Fibroblast of lung (primary cell): ENCODE data around the gene LRRC53. TPM values are rescaled to one million over a fixed set of nuclear protein-coding genes. Genes with fewer than 3 reads are reported as not detected.
A peak's percentile ranks its signal among the peaks of the same experiment; 100 is the strongest.

Experiments used
- DNase-seq, 2 donors: peaks; one replicate each; pipeline versions ENCODE4 v3.0.0 to v3.0.0-alpha.2; 2010; ENCODE audit warnings: low read depth in 2 of 2
- H2AFZ ChIP-seq: 2 replicates; pipeline ENCODE4 v1.5.1; 2012; ENCODE audit warnings: low read length, control low read depth, inconsistent platforms
- H3K27ac ChIP-seq: 2 replicates; pipeline ENCODE4 v1.5.1; 2011; ENCODE audit warnings: low read length, control low read depth; ENCODE audit not compliant: insufficient read depth
- H3K27me3 ChIP-seq: 2 replicates; pipeline ENCODE4 v1.5.1; 2011; ENCODE audit warnings: mild to moderate bottlenecking, low read length; ENCODE audit not compliant: control insufficient read depth, insufficient read depth
- H3K36me3 ChIP-seq: 2 replicates; pipeline ENCODE4 v1.5.1; 2011; ENCODE audit warnings: low read length; ENCODE audit not compliant: control insufficient read depth, insufficient read depth
- H3K4me1 ChIP-seq: 2 replicates; pipeline ENCODE4 v1.5.1; 2011; ENCODE audit warnings: low read length; ENCODE audit not compliant: control insufficient read depth, insufficient read depth; ENCODE audit errors: extremely low read depth
- H3K4me2 ChIP-seq: 2 replicates; pipeline ENCODE4 v1.5.1; 2011; ENCODE audit warnings: low read length, control low read depth; ENCODE audit not compliant: insufficient read depth; ENCODE audit errors: extremely low read depth
- H3K4me3 ChIP-seq, 4 experiments: fragments of 200-600 bp in 1 of 4; sonication (generic) in 1 of 4; replicated peaks in 1 of 4; 2 replicates each; pipeline ENCODE4 v1.5.1; 2011 to 2016; ENCODE audit warnings: low read length in 4 of 4, low read depth in 3 of 4, mild to moderate bottlenecking in 3 of 4, control low read depth in 2 of 4, inconsistent platforms in 1 of 4, mixed read lengths in 1 of 4; ENCODE audit not compliant: insufficient read depth in 1 of 4; ENCODE audit errors: control extremely low read depth in 1 of 4
- H3K79me2 ChIP-seq: 2 replicates; pipeline ENCODE4 v1.5.1; 2012; ENCODE audit warnings: mild to moderate bottlenecking, low read length, inconsistent platforms; ENCODE audit not compliant: control insufficient read depth, insufficient read depth
- H3K9ac ChIP-seq: 2 replicates; pipeline ENCODE4 v1.5.1; 2011; ENCODE audit warnings: mild to moderate bottlenecking, low read length, control low read depth; ENCODE audit not compliant: insufficient read depth
- H3K9me3 ChIP-seq: 2 replicates; pipeline ENCODE4 v1.5.1; 2012; ENCODE audit warnings: low read depth, low read length; ENCODE audit not compliant: control insufficient read depth, insufficient read depth
- H4K20me1 ChIP-seq: 2 replicates; pipeline ENCODE4 v1.5.1; 2011; ENCODE audit warnings: low read length; ENCODE audit not compliant: control insufficient read depth, insufficient read depth; ENCODE audit errors: extremely low read depth
- CTCF ChIP-seq, 2 donors: IDR thresholded peaks in 1 of 2; conservative IDR thresholded peaks in 1 of 2; 1 replicate in 1 of 2; 2 replicates in 1 of 2; pipeline ENCODE4 v1.5.1; 2011 to 2012; ENCODE audit warnings: low read length in 2 of 2, control low read depth in 1 of 2, inconsistent platforms in 1 of 2, low read depth in 1 of 2, mild to moderate bottlenecking in 1 of 2
- EZH2 ChIP-seq: IDR thresholded peaks from 2 replicates; pipeline ENCODE4 v1.5.1; 2012; ENCODE audit warnings: low read length, control low read depth, mild to moderate bottlenecking; ENCODE audit errors: missing control alignments
- polyA plus RNA-seq, 2 donors: library from polyadenylated mRNA; depleted of rRNA in 1 of 2; stranded (reverse) in 1 of 2; unstranded in 1 of 2; fragments of >200 nt; gene quantifications; 2 replicates each; pipeline ENCODE4 v1.2.1, GENCODE V29; 2011 to 2012; ENCODE audit warnings: missing spikeins in 1 of 2
- total RNA-seq: library from RNA; depleted of rRNA; stranded (reverse); fragments of >200 nt; gene quantifications from 2 replicates; pipeline ENCODE4 v1.2.1, GENCODE V29; 2014

LRRC53 gene
- total and polyA plus RNA-seq, 2 donors (not counting 1 experiment from before 2014, with no cell fraction given), result not detected

- H3K4me3 ChIP-seq, result no peak overlapping the region
- H3K9ac ChIP-seq, result no peak overlapping the region
- no peaks in the 10 kb centered on the region for H3K27me3 ChIP-seq
- TF ChIP-seq EZH2 (no peak), CTCF (conservative IDR thresholded peaks at IDR 0.05 in 1 of 2, IDR thresholded peaks at IDR 0.05 in 1 of 2; ENCODE audit: low read depth in 1 of 2, low read length in 2 of 2) (no peak)
- no peak overlapping the region for H3K27ac ChIP-seq
- H3K4me2 ChIP-seq, result no peak overlapping the region
- no peaks in the 10 kb centered on the region for H3K4me1 ChIP-seq
- no peaks in the 10 kb centered on the region for H3K79me2 ChIP-seq
- DNase-seq, result peak in 1 of 2 donors; percentile 64
- no peak overlapping the region for H2AFZ ChIP-seq
- H4K20me1 ChIP-seq, result no peaks in the 10 kb centered on the region
- H3K9me3 ChIP-seq, result no peaks in the 10 kb centered on the region
- no peaks in the 10 kb centered on the region for H3K36me3 ChIP-seq
Measured at GRCh38 chr1:74422421-74423292, 89.8 kb downstream of the LRRC53 start.

- no peaks in the 10 kb centered on the region for H4K20me1 ChIP-seq
- no peaks in the 10 kb centered on the region for H3K9me3 ChIP-seq
- no peak overlapping the region for H3K4me2 ChIP-seq
- no peak for DNase-seq
- no peaks in the 10 kb centered on the region for H3K36me3 ChIP-seq
- TF ChIP-seq CTCF (conservative IDR thresholded peaks at IDR 0.05 in 1 of 2, IDR thresholded peaks at IDR 0.05 in 1 of 2; ENCODE audit: low read depth in 1 of 2, low read length in 2 of 2) (no peak), EZH2 (no peak)
- no peak overlapping the region for H2AFZ ChIP-seq
- no peaks in the 10 kb centered on the region for H3K79me2 ChIP-seq
- H3K4me1 ChIP-seq, result no peaks in the 10 kb centered on the region
- H3K4me3 ChIP-seq, result no peak overlapping the region
- H3K9ac ChIP-seq, result no peak overlapping the region
- H3K27ac ChIP-seq, result no peak overlapping the region
- H3K27me3 ChIP-seq, result no peaks in the 10 kb centered on the region
Measured at GRCh38 chr1:74420467-74420866, 91.9 kb downstream of the LRRC53 start.

Other genes with a start within 250 kb of the LRRC53 start
- under 0.01 and 0.17 TPM in 2 replicates for gene ERICH3, start 161.2 kb upstream of the LRRC53 start, total RNA-seq
- gene ERICH3, start 161.2 kb upstream of the LRRC53 start, polyA plus RNA-seq, result not detected in 2 replicates
- 36.0 and 50.2 TPM in 2 replicates for gene CRYZ, start 220.4 kb upstream of the LRRC53 start, total RNA-seq
- gene CRYZ, start 220.4 kb upstream of the LRRC53 start, polyA plus RNA-seq, result 79.3 and 85.9 TPM in 2 replicates
- 15.9 and 16.8 TPM in 2 replicates for gene TYW3, start 220.5 kb upstream of the LRRC53 start, total RNA-seq
- 22.6 and 23.7 TPM in 2 replicates for gene TYW3, start 220.5 kb upstream of the LRRC53 start, polyA plus RNA-seq